Measurements from ENCODE around the gene BTN3A1.
"Not testable (repeated sequence)": the region's sequence is repeated elsewhere in the genome, so short reads cannot be mapped to it uniquely, and the experiment has no call there.

BTN3A1 gene

DNA sequence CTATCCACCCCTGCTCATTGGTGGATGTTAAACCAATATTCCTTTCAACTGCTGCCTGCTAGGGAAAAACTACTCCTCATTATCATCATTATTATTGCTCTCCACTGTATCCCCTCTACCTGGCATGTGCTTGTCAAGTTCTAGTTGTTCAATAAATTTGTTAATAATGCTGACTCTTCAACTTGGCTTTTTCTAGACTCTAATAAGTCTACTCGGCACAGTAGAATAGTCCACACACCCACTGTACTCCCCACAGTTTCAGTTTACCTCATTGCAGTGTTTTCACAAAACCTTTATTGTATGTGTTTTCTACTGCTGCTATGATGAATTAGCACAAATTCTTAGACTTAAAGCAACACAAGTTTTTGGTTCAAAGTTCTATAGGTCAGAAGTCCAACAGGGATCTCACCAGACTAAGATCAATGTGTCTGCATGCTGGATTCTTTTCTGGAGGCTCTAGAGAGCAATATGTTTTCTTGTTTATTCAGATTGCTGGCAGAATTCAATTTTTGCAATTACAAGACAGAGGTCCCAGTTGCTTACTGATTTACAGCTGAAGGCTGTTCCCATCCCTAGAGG, 13.1 kb downstream of the BTN3A1 start:
- no peak for DNase-seq

DNA sequence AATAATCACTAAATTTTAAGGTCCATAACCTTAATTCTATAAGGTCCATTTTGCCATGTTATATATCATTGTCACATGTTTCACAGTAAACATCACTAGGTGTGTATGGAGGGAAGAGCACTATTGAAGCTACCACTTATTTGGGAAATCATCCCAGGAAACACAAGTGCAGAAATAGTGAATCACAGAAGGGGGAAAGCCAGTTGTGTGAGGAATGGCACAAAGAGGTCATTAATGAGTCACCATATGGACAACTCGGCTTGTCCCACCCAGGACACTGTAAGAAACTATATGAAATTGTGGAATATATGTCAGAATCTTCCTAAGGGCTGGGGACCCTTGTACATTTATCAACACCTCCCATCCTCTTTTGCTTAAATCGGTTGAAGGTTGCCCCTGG, 13.7 kb downstream of the BTN3A1 start:
- DNase-seq: no peak

DNA sequence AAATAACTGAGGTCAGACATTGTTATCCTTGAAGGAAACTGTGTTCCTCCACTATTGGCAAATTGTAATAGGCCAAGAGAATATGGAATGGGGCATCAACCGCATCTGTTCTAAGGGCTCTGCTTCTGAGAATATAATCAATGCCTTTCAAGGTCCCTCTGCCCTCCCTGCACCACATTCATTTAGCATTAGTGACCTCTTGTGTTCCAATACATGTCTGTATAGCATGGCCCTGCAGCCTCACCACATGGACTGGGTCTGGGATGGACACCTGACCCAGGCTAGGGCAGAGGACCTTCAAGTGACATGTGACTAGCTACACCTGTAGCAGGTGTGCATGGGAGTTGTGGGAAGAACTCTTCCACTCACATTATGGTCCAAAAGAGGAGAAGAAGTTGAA, 14.2 kb downstream of the BTN3A1 start:
- DNase-seq: no peak

DNA sequence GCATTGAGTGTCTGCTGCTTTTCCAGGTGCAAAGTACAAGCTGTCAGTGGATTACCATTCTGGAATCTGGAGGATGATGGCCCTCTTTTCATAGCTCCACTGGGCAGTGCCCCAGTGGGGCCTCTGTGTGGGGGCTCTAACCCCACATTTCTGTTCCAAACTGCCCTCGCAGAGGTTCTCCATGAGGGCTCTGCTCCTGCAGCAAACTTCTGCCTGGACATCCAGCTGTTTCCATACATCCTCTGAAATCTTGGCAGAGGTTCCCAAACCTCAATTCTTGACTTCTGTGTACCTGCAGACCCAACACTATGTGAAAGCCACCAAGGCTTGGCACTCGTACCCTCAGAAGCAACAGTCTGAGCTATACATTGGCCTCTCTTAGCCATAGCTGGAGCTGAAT, 16.0 kb downstream of the BTN3A1 start:
- DNase-seq: not testable (repeated sequence)

DNA sequence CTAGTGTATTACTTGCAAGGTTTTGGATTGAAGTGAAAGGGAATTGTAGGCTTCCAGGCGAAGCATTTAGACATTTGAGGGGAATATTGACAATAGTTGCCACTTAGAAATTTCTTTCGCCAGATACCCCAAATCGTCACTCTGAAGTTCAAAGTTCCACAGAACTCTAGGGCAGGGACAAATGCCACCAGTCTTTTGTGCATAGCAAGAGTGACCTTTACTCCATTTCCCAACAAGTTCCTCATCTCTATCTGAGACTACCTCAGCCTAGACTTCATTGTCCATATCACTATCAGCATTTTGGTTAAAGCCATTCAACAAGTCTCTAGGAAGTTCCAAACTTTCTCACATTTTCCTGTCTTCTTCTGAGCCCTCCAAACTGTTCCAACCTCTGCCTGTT, 16.7 kb downstream of the BTN3A1 start:
- not testable (repeated sequence) for DNase-seq

DNA sequence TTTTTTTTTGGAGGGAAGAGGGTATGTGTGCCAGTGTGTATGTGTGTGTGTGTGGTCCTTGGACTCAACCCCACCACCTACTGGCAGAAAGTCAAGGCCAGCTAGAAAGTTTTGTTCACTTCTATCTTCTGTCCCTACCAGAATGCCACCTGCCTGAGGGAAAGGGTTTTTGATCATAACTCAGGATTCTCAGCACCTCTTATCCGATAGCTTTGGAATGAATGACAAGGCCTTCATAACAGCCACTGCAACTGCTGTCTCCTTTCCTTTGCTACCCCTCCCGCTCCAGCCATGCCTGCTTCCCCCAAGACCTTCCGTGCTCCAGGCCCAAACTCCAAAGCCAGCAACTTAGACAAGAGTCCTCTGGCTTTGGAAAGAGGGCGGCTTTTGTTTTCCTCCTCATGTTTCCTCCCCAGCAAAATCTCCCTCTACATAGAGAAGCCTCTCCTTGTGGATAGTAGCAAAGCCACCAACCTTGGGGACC, 18.7 kb downstream of the BTN3A1 start:
- DNase-seq: peak; percentile 19 to 54

DNA sequence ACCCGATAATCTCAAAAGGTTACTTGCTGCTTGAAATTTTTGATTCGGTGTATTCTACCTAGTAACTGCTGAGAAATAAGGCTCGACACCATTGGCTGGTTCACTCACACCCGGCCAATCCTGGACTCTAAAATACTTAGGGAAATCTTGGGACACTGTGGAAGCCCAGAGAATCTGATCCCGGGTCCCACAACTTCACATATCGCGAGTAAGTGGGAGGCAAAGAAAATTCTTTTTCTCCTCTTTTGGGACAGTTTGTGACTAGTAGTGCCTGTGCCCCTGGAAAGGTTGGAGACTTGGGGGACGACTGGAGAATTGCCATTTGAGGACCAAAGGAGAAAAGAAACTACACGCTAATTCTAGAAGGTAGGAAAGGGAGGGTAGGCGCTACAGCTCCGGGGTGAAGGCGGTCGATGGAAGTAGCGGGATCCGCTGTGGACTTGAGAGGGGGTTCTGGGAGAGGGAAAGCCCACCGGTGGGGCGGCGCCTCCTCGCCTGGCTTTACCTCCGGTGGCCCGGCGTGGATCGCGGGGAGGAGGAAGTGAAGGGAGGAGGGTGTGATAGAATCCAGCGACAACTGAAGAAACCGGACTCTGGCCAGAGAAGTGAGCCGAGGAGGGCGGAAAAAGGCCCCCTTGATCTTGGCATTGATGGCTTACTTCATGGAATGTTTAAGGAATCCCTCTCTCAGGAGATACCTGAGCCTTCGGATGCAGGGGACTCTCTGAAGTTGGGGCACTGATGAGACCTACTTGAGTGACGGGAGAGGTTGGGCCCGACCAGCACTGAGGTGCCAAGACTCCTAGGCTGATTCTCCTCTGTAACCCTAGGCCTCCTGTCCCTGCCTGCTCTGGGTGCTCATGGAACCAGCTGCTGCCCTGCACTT, 19.4 kb downstream of the BTN3A1 start:
- DNase-seq: peak; percentile 57 to 78

DNA sequence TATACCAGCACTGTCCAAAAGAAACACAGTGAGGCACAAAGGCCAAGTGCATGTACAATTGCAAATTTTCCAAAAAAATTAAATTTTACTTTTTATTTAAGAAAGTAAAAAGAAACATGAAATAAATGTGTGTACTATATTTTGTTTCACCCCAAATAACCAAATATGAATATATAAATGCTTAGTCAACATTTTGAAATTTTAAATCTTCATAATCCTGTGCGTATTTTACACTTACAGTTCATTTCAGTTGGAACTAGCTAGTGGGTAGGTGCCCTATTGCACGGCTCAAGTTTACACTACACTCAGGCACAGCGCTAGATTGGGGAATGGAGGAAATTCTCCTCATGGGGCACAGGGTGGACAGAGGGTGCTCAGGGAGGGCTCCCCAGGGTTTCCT, 20.3 kb downstream of the BTN3A1 start:
- no peak for DNase-seq

DNA sequence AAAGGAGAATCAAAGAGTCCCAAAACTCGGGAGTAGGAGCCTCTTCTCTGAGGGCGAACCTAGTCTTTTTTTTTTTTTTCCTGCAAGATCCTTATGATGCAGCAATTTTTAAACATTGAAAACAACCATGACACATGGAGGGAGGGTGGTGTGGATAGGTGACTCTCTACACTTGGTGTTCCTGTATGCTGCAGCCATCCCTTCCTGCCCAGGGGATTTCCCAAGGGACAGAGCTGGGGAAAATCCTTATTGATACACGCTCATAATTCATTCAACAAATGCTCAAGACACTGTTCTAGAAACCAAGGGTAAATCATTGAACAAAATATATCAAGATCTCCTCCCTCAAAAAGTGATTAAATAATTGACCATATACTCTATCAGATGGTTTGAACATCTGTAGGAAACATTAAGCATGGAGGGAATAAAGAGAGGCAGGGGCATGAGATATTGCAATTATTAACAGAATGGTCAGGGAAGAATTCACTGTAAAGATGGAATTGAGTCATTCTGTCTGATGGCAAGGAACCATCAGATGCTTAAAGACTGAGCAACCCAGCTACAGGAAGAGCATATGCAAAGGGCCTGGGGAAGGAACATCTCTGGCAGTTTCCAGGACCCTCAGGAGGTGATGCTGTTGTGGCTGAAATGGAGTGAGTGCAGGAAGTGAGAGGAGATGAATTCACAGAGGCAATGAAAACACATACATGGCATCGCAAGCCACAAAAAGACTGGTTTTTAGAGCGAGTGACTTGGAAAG, 24.8 kb downstream of the BTN3A1 start:
- no peak for DNase-seq

DNA sequence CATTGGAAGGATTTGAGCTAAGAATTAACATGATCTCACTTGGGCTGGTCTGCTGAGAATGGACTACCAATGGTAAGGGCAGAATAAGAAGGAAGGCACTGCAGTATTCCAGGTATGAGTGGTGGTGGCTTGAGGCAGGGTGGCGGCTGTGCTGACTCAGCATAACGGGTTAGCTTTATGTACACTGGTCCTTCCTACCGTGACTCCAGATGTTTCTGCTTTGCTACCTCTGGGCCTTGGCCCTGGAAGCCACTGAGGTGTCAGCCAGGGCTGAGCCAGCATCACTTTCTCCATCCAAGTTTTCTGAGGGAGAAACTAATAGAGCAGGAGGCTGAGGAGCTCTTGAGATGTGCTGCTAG, 25.4 kb downstream of the BTN3A1 start:
- no peak for DNase-seq

DNA sequence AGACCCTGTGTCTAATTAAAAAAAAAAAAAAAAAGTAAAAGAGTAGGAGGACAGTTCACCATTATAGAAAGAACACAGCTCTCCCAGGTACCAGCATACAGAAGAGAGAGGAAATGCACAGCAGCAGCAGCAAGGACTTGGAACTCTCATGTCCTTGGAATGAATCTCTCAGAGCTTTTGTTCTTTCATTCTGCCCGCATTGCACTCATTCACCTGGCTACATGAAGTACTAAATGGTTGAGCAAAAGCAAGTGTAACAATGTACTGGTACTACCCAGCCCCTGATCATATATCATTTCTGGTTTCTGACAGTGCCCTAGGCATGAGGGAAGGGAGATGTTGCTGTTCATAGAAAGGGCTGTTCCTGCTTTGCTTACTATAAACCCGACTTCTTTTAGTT, 26.1 kb downstream of the BTN3A1 start:
- no peak for DNase-seq

DNA sequence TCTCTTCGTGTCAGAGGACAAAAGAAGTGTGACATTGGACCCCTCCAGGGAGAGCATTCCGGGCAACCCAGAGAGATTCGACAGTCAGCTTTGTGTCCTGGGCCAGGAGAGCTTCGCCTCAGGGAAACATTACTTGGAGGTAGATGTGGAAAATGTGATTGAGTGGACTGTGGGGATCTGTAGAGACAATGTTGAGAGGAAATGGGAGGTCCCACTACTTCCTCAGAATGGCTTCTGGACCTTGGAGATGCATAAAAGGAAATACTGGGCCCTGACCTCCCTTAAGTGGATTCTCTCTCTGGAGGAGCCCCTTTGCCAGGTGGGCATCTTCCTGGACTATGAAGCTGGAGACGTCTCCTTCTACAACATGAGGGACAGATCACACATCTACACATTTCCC, 28.7 kb downstream of the BTN3A1 start:
- no peak for DNase-seq

DNA sequence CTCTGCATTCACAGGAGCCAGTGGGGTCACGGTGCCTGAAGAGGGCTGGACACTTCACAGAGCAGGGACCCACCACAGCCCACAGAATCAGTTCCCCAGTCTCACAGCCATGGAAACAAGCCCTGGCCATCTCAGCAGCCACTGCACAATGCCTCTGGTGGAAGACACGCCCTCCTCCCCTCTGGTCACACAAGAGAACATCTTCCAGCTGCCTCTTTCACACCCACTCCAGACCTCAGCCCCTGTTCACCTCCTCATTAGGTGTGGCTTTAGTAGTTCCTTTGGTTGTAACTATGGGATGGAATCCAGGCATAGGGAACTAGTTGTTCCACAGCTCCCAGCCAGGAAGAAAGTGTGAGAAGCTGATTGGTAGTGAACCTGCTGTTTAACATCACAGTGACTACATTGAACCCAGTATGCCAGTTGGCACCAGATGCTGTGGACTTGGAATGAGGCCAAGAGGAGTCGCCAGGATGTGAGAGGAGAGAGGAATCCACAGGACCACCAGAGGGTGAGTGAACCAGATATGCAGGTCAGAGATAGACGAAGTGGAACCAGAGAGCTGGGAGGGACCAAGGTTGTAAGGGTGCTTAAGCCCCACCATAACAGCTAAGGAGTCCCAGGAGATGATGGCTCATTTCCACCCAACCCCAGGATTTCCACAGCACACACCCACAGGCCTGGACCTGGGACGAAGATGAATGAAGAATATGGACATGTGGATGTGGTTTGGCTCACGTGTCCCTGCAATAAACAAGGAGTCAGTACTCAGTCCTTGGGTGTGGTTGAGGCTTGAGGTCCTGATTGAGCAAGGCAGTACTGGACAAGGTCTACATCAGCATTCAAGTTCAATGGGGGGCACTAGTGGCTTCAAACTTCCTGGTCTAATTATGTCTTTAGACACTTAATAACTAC, 29.4 kb downstream of the BTN3A1 start:
- no peak for DNase-seq

DNA sequence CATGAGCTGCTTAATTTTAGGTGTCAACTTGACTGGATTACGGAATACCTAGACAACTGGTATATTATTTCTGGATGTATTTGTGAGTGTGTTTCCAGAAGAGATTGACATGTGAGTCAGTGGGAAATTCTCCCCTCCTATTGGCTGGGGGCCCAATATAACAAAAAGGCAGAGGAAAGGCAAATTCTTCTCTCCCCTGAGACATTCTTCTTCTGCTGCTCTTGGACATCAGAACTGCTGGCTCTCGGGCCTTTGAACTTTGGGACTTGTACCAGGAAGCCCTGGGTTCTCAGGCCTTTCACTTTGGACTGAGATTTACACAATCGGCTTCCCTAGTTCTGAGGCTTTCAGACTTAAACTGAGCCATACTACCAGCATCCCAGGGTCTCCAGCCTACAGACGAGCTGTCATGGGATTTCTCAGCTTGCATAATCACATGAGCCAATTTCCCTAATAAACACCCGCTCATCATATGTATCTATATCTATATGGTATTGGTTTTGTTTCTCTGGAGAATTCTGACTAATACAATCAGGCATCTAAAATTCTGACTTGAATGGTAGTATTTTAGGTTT, 30.6 kb downstream of the BTN3A1 start:
- DNase-seq: no peak

DNA sequence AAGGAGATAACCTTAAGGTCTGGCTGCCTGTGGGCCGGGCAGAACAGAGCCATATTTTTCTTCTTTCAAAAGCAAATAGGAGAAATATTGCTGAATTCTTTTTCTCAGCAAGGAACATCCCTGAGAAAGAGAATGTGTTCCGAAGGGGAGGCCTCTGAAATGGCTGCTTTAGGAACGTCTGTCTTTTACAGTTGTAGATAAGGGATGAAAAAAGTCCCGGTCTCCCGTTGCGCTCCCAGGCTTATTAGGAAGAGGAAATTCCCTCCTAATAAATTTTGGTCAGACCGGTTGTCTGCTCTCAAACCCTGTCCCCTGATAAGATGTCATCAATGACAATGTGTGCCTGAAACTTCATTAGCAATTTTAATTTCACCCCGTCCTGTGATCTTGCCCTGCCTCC, 31.6 kb downstream of the BTN3A1 start:
- not testable (repeated sequence) for DNase-seq

DNA sequence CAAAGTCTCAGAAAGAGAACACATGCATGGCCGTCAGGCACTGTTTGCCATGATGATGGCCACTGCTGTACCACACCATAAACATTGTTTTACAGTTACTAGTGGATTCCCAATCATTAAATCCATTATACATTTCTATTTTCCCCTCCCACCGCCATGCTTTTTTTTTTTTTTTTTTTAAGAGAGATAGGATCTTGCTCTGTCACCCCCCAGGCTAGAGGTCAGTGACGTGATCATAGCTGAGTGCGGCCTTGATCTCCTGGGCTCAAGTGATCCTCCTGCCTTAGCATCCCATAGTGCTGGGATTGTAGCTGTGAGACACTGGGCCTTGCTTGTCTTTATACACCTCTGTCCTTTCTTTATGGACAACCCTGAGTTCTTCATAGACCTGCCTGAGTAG, 33.9 kb downstream of the BTN3A1 start:
- no peak for DNase-seq

DNA sequence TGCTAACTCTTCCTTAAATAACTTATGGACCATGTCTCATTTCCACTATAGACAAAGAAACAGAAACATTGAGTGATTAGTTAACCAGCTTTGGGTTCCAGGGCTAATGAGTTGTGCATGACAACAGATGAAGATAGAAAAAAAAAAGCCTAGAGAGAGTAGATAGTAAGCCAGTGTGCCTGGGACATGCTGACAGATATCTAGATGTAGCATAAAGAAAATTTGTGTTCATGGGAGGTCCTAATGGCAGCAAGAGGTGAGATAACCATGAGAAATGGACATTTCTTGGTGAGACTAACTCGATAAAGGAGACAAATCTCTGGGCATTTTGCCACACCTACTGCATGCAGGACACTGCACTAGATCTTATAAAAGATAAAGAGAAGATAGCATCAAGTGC, 35.5 kb downstream of the BTN3A1 start:
- no peak for DNase-seq

DNA sequence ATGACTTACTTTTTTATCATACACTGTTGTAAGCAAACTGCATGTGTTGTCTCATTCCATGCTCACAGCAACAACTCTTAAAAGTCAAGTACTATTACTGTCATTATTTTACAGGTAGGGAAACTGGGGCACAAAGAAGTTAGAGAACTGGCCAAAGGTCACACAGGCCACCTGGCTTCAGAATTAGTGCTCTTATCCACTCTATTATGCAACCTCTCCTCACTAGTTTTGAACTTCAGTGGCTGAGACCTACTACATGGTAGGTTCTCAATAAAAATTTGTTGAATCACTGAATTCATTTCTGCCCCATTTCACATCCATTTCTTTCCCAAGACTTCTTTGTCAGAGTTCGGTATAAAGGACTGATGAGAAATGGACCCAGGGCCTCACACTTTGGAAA, 35.9 kb downstream of the BTN3A1 start:
- no peak for DNase-seq

DNA sequence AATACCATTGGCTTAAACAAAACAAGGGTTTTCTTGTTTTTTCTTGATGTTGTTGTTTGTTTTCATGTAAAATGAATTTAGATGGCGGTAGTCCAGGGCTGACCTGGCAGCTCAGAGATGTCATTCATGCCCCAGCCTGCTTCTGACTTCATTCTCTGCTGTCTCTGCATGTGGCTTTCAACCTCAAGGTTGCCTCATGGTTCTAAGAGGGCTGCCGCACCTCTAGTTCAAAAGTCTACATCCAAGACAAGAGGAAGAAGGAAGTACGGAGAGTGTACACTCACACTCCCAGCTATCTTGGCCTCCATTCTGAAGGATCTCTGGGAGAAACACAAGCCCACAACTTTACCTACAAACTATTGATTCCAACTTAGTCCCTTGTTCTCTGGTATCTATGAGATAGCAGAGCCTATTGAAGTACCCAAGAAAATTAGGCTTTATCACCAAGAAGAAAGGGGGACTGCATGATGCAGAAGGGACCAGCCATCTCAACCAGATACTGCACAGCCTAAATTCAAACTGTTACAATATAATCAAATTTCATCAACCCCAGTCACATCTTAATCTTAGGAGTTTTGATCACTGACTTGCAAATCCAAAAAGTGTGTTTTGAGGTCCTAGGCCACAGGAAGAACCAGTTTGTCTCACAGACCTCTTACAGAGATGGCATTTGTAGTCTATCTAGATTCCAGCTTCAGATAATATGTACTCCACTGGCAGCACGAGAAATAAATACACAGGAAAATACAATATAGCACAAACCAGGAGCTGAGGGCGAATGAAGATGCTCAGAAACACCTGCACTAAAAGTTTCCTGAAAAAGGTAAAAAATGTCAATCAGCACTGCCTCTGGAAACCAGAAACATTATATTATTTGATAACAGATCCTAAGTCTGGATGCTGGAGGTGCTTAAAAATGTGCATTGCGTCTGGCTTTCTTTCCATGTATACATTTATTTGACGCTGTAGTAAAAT, 37.4 kb downstream of the BTN3A1 start:
- DNase-seq: peak in 1 of 2 donors; percentile 16

DNA sequence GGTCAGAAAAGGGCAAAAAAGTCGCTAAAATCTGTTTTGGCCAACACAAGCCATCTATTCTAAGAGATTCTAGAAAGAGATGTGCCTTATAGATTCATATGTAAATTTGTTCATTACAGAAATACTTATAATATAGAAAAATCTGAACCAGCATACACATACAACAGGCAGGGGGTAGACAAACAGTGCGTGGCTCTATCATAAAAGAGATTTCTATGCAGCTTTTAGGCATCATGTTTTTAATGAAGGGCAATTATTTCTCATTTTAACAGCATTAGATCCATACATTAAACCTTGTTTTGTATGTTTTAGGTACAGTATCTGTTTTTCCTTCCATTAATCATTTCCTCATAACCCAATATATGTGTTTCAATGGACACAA, 38.9 kb downstream of the BTN3A1 start:
- DNase-seq: no peak

DNA sequence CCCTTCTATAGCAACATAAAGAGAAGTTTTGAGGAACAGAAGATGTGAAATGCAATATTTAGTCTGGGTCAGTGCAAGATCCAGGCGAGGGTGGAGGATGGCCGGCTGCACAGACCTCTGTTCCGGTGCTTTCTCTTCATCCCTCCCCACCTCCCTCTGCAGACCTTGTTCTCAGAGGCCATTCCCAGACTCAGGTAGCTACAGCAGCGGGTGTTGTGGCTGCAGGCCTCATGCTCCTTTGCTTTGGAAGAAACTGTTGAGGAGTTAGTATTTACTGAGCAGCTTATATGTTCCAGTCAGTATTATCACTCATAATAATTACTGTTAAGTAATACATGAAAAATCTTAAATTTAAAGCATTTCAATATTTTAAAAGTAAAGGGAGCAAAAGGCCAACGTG, 39.9 kb downstream of the BTN3A1 start:
- no peak for DNase-seq
